Measurements from ENCODE around the gene GLB1L3. TPM values are rescaled to one million over a fixed set of nuclear protein-coding genes. Genes with fewer than 3 reads are reported as not detected.

Gene GLB1L3, protein sequence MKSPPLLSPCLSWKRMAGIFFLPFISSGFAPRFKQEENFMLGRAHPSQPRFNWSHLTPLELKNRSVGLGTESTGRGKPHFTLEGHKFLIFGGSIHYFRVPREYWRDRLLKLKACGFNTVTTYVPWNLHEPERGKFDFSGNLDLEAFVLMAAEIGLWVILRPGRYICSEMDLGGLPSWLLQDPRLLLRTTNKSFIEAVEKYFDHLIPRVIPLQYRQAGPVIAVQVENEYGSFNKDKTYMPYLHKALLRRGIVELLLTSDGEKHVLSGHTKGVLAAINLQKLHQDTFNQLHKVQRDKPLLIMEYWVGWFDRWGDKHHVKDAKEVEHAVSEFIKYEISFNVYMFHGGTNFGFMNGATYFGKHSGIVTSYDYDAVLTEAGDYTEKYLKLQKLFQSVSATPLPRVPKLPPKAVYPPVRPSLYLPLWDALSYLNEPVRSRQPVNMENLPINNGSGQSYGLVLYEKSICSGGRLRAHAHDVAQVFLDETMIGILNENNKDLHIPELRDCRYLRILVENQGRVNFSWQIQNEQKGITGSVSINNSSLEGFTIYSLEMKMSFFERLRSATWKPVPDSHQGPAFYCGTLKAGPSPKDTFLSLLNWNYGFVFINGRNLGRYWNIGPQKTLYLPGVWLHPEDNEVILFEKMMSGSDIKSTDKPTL
- total RNA-seq (0.17 TPM in 1 of 2 replicates, not detected in the other), polyA plus RNA-seq (not detected in 2 replicates)

DNA sequence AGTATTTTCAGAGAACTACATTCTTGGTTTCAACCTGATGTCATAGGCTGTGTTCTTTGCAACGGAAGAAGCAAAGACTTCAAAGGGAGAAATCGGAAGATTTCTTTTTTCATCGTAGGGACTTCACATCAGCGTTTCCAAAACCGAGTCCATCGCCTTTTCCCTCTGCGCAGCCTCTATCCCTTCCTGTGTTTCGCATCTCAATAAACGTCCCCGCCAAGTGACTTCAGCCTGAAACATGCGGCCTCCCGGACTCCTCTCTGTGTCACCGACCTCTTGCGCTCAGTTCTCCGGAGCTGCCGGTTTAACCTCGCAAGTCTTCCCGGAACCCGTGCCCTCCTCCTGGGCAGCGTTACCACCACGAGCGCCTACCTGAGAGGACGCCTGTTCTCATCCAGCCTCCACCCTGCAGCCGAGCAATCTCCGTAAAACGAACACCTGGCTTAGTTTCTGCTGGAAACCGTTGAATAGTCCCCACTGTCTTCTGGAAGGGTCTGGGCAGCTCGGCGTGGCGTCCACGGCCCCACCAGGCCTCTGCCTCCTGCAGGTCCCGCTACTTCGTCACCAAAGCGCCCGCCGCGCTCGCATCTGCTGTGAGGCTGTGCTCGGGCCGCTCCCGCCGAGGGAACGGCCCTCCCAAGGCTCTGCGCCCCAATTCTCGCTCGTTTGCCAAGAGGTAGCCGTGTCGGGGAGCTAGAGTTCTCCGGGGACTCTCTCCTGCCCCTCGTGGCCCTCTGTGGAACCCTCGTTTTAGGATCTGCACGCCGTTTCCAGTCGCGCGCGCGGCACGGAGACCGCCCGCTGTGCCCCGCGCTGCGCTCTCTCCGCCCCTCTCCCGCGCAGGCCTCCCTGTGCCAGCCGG is at the start of gene GLB1L3:
Gene GLB1L3 (plus strand): TSS at position 846 of the 862 bp plus-strand sequence. CDS start 362 bp downstream, outside the sequence.
- Histone ChIP-seq H3K4me1 (ENCODE audit: insufficient read depth) (peaks cover 12% of the 10 kb centered on the region), H3K4me2 (peak within 1 kb of the TSS; percentile 91), H3K9me2 (replicated peaks; ENCODE audit: insufficient read depth) (no peaks in the 10 kb centered on the region), H3K27me3 (peaks cover 95% of the 10 kb centered on the region), H3K4me3 (no peak within 1 kb of the TSS), H3K9me3 (ENCODE audit: low read depth) (no peaks in the 10 kb centered on the region), H3K27ac (no peak within 1 kb of the TSS), H2AFZ (peak within 1 kb of the TSS; percentile 71), H4K20me1 (ENCODE audit: insufficient read depth, poor library complexity, severe bottlenecking) (no peaks in the 10 kb centered on the region), H3K36me3 (replicated peaks; ENCODE audit: insufficient read depth, low read depth) (no peaks in the 10 kb centered on the region), H3K79me2 (no peaks in the 10 kb centered on the region)
- DNase-seq (ENCODE audit: low spot score) = peak; percentile 34
- 1% methylated on average over 63 of the region's 68 CpGs for WGBS (ENCODE audit: low lambda C conversion rate, missing lambda C conversion rate)
- TF ChIP-seq EZH2phosphoT487 (IDR thresholded peaks at IDR 0.05; ENCODE audit: low read depth, severe bottlenecking, unreplicated experiment) = no peak
- no peak for TF ChIP-seq EZH2 (IDR thresholded peaks at IDR 0.05; ENCODE audit: borderline replicate concordance)
- TF ChIP-seq, protein P1, sequence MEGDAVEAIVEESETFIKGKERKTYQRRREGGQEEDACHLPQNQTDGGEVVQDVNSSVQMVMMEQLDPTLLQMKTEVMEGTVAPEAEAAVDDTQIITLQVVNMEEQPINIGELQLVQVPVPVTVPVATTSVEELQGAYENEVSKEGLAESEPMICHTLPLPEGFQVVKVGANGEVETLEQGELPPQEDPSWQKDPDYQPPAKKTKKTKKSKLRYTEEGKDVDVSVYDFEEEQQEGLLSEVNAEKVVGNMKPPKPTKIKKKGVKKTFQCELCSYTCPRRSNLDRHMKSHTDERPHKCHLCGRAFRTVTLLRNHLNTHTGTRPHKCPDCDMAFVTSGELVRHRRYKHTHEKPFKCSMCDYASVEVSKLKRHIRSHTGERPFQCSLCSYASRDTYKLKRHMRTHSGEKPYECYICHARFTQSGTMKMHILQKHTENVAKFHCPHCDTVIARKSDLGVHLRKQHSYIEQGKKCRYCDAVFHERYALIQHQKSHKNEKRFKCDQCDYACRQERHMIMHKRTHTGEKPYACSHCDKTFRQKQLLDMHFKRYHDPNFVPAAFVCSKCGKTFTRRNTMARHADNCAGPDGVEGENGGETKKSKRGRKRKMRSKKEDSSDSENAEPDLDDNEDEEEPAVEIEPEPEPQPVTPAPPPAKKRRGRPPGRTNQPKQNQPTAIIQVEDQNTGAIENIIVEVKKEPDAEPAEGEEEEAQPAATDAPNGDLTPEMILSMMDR (IDR thresholded peaks at IDR 0.05; ENCODE audit: poor library complexity) = peak; percentile 22

DNA sequence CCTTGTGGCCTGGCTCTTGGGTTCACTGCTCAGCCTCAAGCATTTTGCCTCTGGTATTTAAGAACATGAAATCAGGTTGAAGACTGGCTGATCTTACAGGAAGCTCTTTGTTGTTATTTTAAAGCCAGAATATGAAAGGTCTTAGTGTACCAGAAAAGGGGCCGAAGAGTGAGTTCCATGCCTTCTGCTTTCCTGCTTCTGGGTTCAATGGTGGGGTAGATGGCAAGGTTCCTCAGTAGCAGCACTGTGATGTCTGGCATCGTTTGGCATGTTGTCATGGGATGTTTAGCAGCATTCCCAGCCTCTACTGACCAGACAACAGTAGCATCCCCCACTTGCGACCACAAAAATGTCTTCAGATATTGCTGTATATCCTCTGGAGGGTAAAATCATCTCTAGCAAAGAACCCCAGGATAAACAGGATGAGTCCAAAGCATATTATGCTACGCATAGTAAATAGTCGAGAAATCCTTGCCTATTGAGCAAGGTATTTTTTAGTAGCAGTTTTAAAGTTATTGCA is 49.3 kb upstream of the GLB1L3 start:
- H3K4me2 ChIP-seq = peak overlapping the region; percentile 98
- DNase-seq (ENCODE audit: low spot score) = no peak
- H3K27ac ChIP-seq = no peak overlapping the region
- no peaks in the 10 kb centered on the region for H3K9me2 ChIP-seq (replicated peaks; ENCODE audit: insufficient read depth)
- 93% methylated on average over 5 of the region's 5 CpGs for WGBS (ENCODE audit: low lambda C conversion rate, missing lambda C conversion rate)
- H3K4me1 ChIP-seq (ENCODE audit: insufficient read depth) = peaks cover 17% of the 10 kb centered on the region
- peaks cover 25% of the 10 kb centered on the region for H4K20me1 ChIP-seq (ENCODE audit: insufficient read depth, poor library complexity, severe bottlenecking)
- no peaks in the 10 kb centered on the region for H3K27me3 ChIP-seq
- no peaks in the 10 kb centered on the region for H3K9me3 ChIP-seq (ENCODE audit: low read depth)
- TF ChIP-seq EZH2 (IDR thresholded peaks at IDR 0.05; ENCODE audit: borderline replicate concordance) = no peak
- TF ChIP-seq, protein P1 (IDR thresholded peaks at IDR 0.05; ENCODE audit: poor library complexity) = no peak
- no peak for TF ChIP-seq EZH2phosphoT487 (IDR thresholded peaks at IDR 0.05; ENCODE audit: low read depth, severe bottlenecking, unreplicated experiment)
- no peak overlapping the region for H3K4me3 ChIP-seq
- H3K36me3 ChIP-seq (replicated peaks; ENCODE audit: insufficient read depth, low read depth) = no peaks in the 10 kb centered on the region
- H3K79me2 ChIP-seq = peaks cover 76% of the 10 kb centered on the region
- no peak overlapping the region for H2AFZ ChIP-seq

DNA sequence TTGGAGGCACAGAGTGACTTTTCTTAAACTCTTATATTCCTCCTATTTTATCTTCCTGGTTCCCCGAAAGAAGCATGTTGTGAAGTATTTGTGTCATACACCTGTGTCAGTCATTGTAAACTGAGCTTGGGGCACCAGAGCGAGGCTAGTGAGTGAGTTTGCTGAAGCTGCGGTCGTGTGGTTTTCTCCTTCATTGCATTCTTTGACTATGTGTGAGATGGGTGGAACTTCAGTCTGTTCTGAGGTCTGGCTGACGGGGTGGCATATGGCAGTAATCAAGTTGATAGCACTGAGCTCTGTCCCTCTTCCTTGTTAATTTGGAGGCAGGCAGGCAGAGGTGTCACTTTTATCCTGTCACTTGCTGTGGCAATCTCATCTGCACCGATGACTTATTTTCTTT is 47.6 kb upstream of the GLB1L3 start:
- Histone ChIP-seq H2AFZ (no peak overlapping the region), H3K4me1 (ENCODE audit: insufficient read depth) (peaks cover 13% of the 10 kb centered on the region), H3K4me2 (no peak overlapping the region), H3K36me3 (replicated peaks; ENCODE audit: insufficient read depth, low read depth) (no peaks in the 10 kb centered on the region), H3K9me2 (replicated peaks; ENCODE audit: insufficient read depth) (no peaks in the 10 kb centered on the region), H3K4me3 (no peak overlapping the region), H3K27ac (no peak overlapping the region), H4K20me1 (ENCODE audit: insufficient read depth, poor library complexity, severe bottlenecking) (peaks cover 25% of the 10 kb centered on the region), H3K9me3 (ENCODE audit: low read depth) (no peaks in the 10 kb centered on the region), H3K27me3 (no peaks in the 10 kb centered on the region), H3K79me2 (peaks cover 66% of the 10 kb centered on the region)
- TF ChIP-seq, protein P1 (IDR thresholded peaks at IDR 0.05; ENCODE audit: poor library complexity) = no peak
- TF ChIP-seq EZH2 (IDR thresholded peaks at IDR 0.05; ENCODE audit: borderline replicate concordance) = no peak
- no peak for TF ChIP-seq EZH2phosphoT487 (IDR thresholded peaks at IDR 0.05; ENCODE audit: low read depth, severe bottlenecking, unreplicated experiment)
- 86% methylated on average over 6 of the region's 6 CpGs for WGBS (ENCODE audit: low lambda C conversion rate, missing lambda C conversion rate)
- DNase-seq (ENCODE audit: low spot score) = no peak

Measured in hepatocyte (in vitro differentiated cells).